HG03159 (cell line): ENCODE measurements around the gene NRXN2.

ENCODE experiments used
- ATAC-seq: cut with Tn5 transposase; IDR thresholded peaks from one replicate; pipeline ENCODE4 v1.9.1; 2021; ENCODE audit warnings: mild to moderate bottlenecking, moderate library complexity; ENCODE audit not compliant: unreplicated experiment

Gene NRXN2

GRCh38 chr11:64759131-64759721, 36.2 kb upstream of the NRXN2 start:
- ATAC-seq, result no peak

- ATAC-seq, result no peak
Measured at GRCh38 chr11:64758330-64759079, 35.5 kb upstream of the NRXN2 start.

GRCh38 chr11:64757549-64758329, 34.7 kb upstream of the NRXN2 start:
- ATAC-seq, result no peak

GRCh38 chr11:64755681-64756361, 32.8 kb upstream of the NRXN2 start:
- ATAC-seq, result no peak

- ATAC-seq, result no peak
Measured at GRCh38 chr11:64754919-64755662, 32.1 kb upstream of the NRXN2 start.

- no peak for ATAC-seq
Measured at GRCh38 chr11:64754124-64754918, 31.3 kb upstream of the NRXN2 start.

- no peak for ATAC-seq
Measured at GRCh38 chr11:64753380-64754123, 30.6 kb upstream of the NRXN2 start.

- ATAC-seq, result no peak
Measured at GRCh38 chr11:64753019-64753379, 30.0 kb upstream of the NRXN2 start.

GRCh38 chr11:64752175-64752970, 29.4 kb upstream of the NRXN2 start:
- no peak for ATAC-seq

- no peak for ATAC-seq
Measured at GRCh38 chr11:64751580-64751979, 28.6 kb upstream of the NRXN2 start.

GRCh38 chr11:64751136-64751535, 28.1 kb upstream of the NRXN2 start:
- ATAC-seq, result no peak

GRCh38 chr11:64750361-64751054, 27.5 kb upstream of the NRXN2 start:
- no peak for ATAC-seq

GRCh38 chr11:64747961-64748665, 25.1 kb upstream of the NRXN2 start:
- no peak for ATAC-seq

- ATAC-seq, result no peak
Measured at GRCh38 chr11:64746486-64746885, 23.5 kb upstream of the NRXN2 start.

GRCh38 chr11:64745521-64746328, 22.7 kb upstream of the NRXN2 start:
- ATAC-seq, result no peak

GRCh38 chr11:64745189-64745520, 22.2 kb upstream of the NRXN2 start:
- ATAC-seq, result no peak
